GM12892 (cell line): ENCODE data around the gene GPR61.

Experiments used
- POLR2A ChIP-seq: IDR thresholded peaks from 2 replicates; pipeline ENCODE4 v1.6.1; 2011; ENCODE audit warnings: low read depth, low read length, control low read depth
- POLR2AphosphoS5 ChIP-seq: IDR thresholded peaks from 2 replicates; pipeline ENCODE4 v1.6.1; 2011; ENCODE audit warnings: low read depth, low read length, control low read depth
- TAF1 ChIP-seq: IDR thresholded peaks from 2 replicates; pipeline ENCODE4 v1.6.1; 2011; ENCODE audit warnings: low read depth, mild to moderate bottlenecking, control low read depth, low read length, borderline replicate concordance

DNA sequence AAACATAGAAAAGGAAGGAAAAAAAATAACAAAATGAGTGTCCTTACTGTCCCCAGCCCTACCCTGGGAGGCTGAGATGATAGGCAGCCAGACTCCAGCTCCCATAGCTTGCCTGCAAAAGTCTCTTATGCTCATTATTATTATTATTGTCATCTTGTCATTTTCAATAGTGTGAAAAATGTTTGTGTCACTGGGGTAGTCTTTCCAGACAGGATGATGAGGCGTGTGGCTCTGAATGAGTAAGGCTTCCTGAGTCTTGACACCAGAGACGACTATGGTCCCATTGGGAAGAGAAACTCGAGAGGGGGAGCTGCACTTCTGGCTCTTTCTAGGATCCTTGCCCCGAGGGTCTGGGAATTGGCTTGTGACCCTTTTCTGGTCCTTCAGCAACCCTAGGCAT, 46.9 kb upstream of the GPR61 start:
- TF ChIP-seq TAF1 (no peak), POLR2AphosphoS5 (no peak), POLR2A (no peak)
